ENCODE data around the gene LTO1. TPM values are rescaled to one million over a fixed set of nuclear protein-coding genes. Genes with fewer than 3 reads are reported as not detected.

LTO1 gene
- total and polyA plus RNA-seq, 10 donors: 17.5 to 41.4 (median 31.0) TPM

DNA sequence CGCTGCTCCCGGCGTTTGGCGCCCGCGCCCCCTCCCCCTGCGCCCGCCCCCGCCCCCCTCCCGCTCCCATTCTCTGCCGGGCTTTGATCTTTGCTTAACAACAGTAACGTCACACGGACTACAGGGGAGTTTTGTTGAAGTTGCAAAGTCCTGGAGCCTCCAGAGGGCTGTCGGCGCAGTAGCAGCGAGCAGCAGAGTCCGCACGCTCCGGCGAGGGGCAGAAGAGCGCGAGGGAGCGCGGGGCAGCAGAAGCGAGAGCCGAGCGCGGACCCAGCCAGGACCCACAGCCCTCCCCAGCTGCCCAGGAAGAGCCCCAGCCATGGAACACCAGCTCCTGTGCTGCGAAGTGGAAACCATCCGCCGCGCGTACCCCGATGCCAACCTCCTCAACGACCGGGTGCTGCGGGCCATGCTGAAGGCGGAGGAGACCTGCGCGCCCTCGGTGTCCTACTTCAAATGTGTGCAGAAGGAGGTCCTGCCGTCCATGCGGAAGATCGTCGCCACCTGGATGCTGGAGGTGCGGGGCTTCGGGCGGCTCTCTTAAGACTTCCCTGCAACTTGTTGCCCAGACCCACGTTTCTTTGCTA is 34.1 kb downstream of the LTO1 start, which contains the start of gene CCND1:
Gene CCND1, plus strand, starts transcription at position 162 of the 587 bp plus-strand sequence. Its CDS starts 158 bp downstream, at position 320.
- WGBS, 5 donors: 1% methylated on average over 23 to 49 of the region's 49 CpGs
- H3K36me3 ChIP-seq: peaks cover 0 to 30% (median 1%) of the 10 kb centered on the region in 6 donors
- intact Hi-C loops (cut with DNase I; ENCODE audit: low total_unique reads): loop anchor here (5.0 kb wide), 1 partner anchor 349 kb away; the partner anchor contains the start of gene MYEOV

DNA sequence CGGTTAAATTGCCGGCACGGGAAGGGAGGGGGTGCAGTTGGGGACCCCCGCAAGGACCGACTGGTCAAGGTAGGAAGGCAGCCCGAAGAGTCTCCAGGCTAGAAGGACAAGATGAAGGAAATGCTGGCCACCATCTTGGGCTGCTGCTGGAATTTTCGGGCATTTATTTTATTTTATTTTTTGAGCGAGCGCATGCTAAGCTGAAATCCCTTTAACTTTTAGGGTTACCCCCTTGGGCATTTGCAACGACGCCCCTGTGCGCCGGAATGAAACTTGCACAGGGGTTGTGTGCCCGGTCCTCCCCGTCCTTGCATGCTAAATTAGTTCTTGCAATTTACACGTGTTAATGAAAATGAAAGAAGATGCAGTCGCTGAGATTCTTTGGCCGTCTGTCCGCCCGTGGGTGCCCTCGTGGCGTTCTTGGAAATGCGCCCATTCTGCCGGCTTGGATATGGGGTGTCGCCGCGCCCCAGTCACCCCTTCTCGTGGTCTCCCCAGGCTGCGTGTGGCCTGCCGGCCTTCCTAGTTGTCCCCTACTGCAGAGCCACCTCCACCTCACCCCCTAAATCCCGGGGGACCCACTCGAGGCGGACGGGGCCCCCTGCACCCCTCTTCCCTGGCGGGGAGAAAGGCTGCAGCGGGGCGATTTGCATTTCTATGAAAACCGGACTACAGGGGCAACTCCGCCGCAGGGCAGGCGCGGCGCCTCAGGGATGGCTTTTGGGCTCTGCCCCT is 34.7 kb downstream of the LTO1 start:
- TF ChIP-seq POLR2AphosphoS5 (IDR thresholded peaks at IDR 0.05) (no peak), POLR2A (IDR thresholded peaks at IDR 0.05) (no peak)
- TF ChIP-seq, protein P1, sequence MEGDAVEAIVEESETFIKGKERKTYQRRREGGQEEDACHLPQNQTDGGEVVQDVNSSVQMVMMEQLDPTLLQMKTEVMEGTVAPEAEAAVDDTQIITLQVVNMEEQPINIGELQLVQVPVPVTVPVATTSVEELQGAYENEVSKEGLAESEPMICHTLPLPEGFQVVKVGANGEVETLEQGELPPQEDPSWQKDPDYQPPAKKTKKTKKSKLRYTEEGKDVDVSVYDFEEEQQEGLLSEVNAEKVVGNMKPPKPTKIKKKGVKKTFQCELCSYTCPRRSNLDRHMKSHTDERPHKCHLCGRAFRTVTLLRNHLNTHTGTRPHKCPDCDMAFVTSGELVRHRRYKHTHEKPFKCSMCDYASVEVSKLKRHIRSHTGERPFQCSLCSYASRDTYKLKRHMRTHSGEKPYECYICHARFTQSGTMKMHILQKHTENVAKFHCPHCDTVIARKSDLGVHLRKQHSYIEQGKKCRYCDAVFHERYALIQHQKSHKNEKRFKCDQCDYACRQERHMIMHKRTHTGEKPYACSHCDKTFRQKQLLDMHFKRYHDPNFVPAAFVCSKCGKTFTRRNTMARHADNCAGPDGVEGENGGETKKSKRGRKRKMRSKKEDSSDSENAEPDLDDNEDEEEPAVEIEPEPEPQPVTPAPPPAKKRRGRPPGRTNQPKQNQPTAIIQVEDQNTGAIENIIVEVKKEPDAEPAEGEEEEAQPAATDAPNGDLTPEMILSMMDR (IDR thresholded peaks at IDR 0.05 in 8 of 11, conservative IDR thresholded peaks at IDR 0.05 in 3 of 11): no peak
- Histone ChIP-seq H3K4me1 (peaks cover 48 to 96% (median 75%) of the 10 kb centered on the region in 6 donors), H3K36me3 (peaks cover 0 to 23% (median 0%) of the 10 kb centered on the region in 6 donors), H3K4me3 (peak overlapping the region; percentile 68 to 99 (median 92)), H3K27ac (peak overlapping the region in 6 of 8 donors; percentile 78 to 89 (median 87)), H3K27me3 (replicated peaks in 1 of 7) (peaks cover 0 to 87% (median 47%) of the 10 kb centered on the region in 7 donors), H3K9me3 (no peaks in the 10 kb centered on the region)
- intact Hi-C loops (cut with DNase I; ENCODE audit: low total_unique reads): loop anchor here (5.0 kb wide), 1 partner anchor 348 kb away; the partner anchor contains the start of gene MYEOV
- peak; percentile 81 for DNase-seq
- 1 to 2% (median 2%) methylated on average over 36 to 43 of the region's 43 CpGs for WGBS, 5 donors

More for the DNA sequence above, 34.1 kb downstream of the LTO1 start, which contains the start of gene CCND1:
- peak within 1 kb of the TSS; percentile 66 to 89 (median 86) for H3K27ac ChIP-seq
- H3K27me3 ChIP-seq (replicated peaks in 1 of 7): peaks cover 0 to 80% (median 47%) of the 10 kb centered on the region in 7 donors
- H3K4me3 ChIP-seq: peak within 1 kb of the TSS; percentile 68 to 99 (median 92)
- H3K9me3 ChIP-seq: no peaks in the 10 kb centered on the region
- peak in 1 of 3 donors; percentile 83 for TF ChIP-seq POLR2A (IDR thresholded peaks at IDR 0.05)
- TF ChIP-seq, protein P1 (IDR thresholded peaks at IDR 0.05 in 8 of 11, conservative IDR thresholded peaks at IDR 0.05 in 3 of 11): peak in 1 of 11 experiments; percentile 38
- peak; percentile 84 to 96 (median 90) for TF ChIP-seq POLR2AphosphoS5 (IDR thresholded peaks at IDR 0.05)
- H3K4me1 ChIP-seq: peaks cover 48 to 98% (median 76%) of the 10 kb centered on the region in 6 donors
- peak; percentile 87 for DNase-seq

DNA sequence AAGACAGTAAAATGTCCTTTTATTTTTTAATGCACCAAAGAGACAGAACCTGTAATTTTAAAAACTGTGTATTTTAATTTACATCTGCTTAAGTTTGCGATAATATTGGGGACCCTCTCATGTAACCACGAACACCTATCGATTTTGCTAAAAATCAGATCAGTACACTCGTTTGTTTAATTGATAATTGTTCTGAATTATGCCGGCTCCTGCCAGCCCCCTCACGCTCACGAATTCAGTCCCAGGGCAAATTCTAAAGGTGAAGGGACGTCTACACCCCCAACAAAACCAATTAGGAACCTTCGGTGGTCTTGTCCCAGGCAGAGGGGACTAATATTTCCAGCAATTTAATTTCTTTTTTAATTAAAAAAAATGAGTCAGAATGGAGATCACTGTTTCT is 35.3 kb downstream of the LTO1 start:
- Histone ChIP-seq H3K27me3 (replicated peaks in 1 of 7) (peaks cover 0 to 88% (median 47%) of the 10 kb centered on the region in 7 donors), H3K9me3 (no peaks in the 10 kb centered on the region), H3K4me3 (peak overlapping the region in 7 of 8 donors; percentile 68 to 99 (median 94)), H3K36me3 (peaks cover 0 to 17% (median 0%) of the 10 kb centered on the region in 6 donors), H3K27ac (peak overlapping the region in 2 of 8 donors; percentile 87 to 89), H3K4me1 (peaks cover 48 to 90% (median 72%) of the 10 kb centered on the region in 6 donors)
- DNase-seq: no peak
- 7 to 11% (median 9%) methylated on average over 9 of the region's 9 CpGs for WGBS, 5 donors
- intact Hi-C loops (cut with DNase I; ENCODE audit: low total_unique reads): loop anchor here (5.0 kb wide), 1 partner anchor 348 kb away; the partner anchor contains the start of gene MYEOV
- TF ChIP-seq POLR2A (IDR thresholded peaks at IDR 0.05): no peak
- no peak for TF ChIP-seq POLR2AphosphoS5 (IDR thresholded peaks at IDR 0.05)
- TF ChIP-seq, protein P1 (IDR thresholded peaks at IDR 0.05 in 8 of 11, conservative IDR thresholded peaks at IDR 0.05 in 3 of 11): no peak

Data from spleen (tissue), 11 donors.